Sigmoid colon (tissue), 4 donors: ENCODE data around the gene ASTN1.

Source experiments
- CTCF ChIP-seq, 4 experiments: fragments of 450-650 bp in 3 of 4; fragments of 200-600 bp in 1 of 4; IDR thresholded peaks; one replicate each; pipeline ENCODE4 v1.5.1; 2016 to 2019; ENCODE audit warnings: antibody characterized with exemption in 4 of 4, mild to moderate bottlenecking in 3 of 4, moderate library complexity in 2 of 4
- EP300 ChIP-seq, 4 donors: sonication (generic); formaldehyde crosslinking; IDR thresholded peaks; one replicate each; pipeline ENCODE4 v1.6.1; 2017; ENCODE audit warnings: antibody characterized with exemption in 4 of 4
- POLR2A ChIP-seq, 2 donors: fragments of 450-650 bp; IDR thresholded peaks; one replicate each; pipeline ENCODE4 v1.6.1; 2016; ENCODE audit warnings: antibody characterized with exemption in 2 of 2, mild to moderate bottlenecking in 2 of 2, moderate library complexity in 2 of 2
- POLR2AphosphoS5 ChIP-seq, 4 donors: sonication (generic); formaldehyde crosslinking; IDR thresholded peaks; one replicate each; pipeline ENCODE4 v1.6.1; 2017; ENCODE audit warnings: antibody characterized with exemption in 4 of 4

- TF ChIP-seq CTCF (IDR thresholded peaks at IDR 0.05) (no peak), POLR2A (IDR thresholded peaks at IDR 0.05) (no peak), EP300 (IDR thresholded peaks at IDR 0.05) (no peak), POLR2AphosphoS5 (IDR thresholded peaks at IDR 0.05) (no peak)
Observed at GRCh38 chr1:177128665-177129281, 35.7 kb downstream of the ASTN1 start.
